ENCODE results near the gene TAC1.

DNA sequence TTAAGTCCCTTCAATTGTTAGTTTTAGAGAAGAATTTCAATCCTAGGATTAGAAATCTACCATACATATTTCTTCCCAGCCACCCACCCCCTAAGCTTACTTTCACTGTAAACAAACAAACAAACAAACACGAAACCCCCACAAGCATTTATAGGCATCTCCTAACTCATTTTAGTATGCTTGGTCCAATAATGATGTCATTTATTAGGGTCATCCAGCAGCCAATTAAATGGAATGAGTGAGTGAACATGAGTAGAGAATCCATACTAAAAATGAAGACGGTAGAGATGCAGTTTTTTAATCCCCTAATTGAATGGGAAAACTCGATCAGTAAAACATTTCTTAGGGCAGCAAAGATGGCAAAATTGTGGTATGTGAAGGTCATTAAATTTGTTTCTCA is 3.2 kb downstream of the TAC1 start:
- TF ChIP-seq, protein P1, sequence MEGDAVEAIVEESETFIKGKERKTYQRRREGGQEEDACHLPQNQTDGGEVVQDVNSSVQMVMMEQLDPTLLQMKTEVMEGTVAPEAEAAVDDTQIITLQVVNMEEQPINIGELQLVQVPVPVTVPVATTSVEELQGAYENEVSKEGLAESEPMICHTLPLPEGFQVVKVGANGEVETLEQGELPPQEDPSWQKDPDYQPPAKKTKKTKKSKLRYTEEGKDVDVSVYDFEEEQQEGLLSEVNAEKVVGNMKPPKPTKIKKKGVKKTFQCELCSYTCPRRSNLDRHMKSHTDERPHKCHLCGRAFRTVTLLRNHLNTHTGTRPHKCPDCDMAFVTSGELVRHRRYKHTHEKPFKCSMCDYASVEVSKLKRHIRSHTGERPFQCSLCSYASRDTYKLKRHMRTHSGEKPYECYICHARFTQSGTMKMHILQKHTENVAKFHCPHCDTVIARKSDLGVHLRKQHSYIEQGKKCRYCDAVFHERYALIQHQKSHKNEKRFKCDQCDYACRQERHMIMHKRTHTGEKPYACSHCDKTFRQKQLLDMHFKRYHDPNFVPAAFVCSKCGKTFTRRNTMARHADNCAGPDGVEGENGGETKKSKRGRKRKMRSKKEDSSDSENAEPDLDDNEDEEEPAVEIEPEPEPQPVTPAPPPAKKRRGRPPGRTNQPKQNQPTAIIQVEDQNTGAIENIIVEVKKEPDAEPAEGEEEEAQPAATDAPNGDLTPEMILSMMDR (IDR thresholded peaks at IDR 0.05) = no peak
- TF ChIP-seq POLR2AphosphoS5 (IDR thresholded peaks at IDR 0.05; ENCODE audit: low read depth, low read length) = no peak
- TF ChIP-seq, protein P2, sequence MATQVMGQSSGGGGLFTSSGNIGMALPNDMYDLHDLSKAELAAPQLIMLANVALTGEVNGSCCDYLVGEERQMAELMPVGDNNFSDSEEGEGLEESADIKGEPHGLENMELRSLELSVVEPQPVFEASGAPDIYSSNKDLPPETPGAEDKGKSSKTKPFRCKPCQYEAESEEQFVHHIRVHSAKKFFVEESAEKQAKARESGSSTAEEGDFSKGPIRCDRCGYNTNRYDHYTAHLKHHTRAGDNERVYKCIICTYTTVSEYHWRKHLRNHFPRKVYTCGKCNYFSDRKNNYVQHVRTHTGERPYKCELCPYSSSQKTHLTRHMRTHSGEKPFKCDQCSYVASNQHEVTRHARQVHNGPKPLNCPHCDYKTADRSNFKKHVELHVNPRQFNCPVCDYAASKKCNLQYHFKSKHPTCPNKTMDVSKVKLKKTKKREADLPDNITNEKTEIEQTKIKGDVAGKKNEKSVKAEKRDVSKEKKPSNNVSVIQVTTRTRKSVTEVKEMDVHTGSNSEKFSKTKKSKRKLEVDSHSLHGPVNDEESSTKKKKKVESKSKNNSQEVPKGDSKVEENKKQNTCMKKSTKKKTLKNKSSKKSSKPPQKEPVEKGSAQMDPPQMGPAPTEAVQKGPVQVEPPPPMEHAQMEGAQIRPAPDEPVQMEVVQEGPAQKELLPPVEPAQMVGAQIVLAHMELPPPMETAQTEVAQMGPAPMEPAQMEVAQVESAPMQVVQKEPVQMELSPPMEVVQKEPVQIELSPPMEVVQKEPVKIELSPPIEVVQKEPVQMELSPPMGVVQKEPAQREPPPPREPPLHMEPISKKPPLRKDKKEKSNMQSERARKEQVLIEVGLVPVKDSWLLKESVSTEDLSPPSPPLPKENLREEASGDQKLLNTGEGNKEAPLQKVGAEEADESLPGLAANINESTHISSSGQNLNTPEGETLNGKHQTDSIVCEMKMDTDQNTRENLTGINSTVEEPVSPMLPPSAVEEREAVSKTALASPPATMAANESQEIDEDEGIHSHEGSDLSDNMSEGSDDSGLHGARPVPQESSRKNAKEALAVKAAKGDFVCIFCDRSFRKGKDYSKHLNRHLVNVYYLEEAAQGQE (IDR thresholded peaks at IDR 0.05; ENCODE audit: insufficient read depth in 1 of 2, low read depth in 2 of 2, low read length in 1 of 2) = no peak

All from Panc1 (cell line).